ENCODE measurements around the gene ADGRG1.

The ADGRG1 gene

DNA sequence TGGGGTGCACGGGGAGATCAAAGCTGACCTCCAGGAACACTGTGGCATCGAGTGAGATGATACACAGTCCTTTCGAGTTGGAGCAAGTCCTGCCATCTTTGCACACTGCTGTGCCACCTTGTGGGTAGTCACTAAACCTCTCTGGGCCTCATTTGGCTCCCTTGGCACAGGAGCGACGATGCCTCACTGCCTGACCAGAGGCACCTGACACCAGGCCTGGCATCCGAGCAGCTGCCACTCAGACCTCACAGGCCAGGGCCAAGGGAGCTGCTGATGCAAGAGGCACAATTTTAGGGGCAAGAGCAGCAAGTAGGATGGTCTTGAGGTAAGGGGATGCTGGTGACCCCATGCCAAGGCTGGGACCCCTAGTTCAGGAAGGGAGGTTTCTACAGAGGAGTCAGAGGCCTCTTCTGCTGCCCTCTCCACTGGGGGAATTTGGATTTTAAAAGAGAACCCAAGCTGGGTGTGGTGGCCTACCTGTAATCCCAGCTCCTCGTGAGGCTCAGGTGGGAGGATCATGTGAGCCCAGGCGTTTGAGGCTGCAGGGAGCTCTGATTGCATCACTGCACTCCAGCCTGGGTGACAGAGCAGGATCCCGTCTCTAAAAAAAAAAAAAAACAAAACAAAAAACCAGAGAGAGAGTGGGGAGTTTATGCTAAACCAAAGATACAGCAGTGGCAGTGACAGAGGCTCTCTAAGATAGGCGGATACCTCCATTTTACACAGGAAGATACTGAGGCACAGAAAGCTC lies 6.7 kb upstream of the ADGRG1 start:
- DNase-seq = no peak

DNA sequence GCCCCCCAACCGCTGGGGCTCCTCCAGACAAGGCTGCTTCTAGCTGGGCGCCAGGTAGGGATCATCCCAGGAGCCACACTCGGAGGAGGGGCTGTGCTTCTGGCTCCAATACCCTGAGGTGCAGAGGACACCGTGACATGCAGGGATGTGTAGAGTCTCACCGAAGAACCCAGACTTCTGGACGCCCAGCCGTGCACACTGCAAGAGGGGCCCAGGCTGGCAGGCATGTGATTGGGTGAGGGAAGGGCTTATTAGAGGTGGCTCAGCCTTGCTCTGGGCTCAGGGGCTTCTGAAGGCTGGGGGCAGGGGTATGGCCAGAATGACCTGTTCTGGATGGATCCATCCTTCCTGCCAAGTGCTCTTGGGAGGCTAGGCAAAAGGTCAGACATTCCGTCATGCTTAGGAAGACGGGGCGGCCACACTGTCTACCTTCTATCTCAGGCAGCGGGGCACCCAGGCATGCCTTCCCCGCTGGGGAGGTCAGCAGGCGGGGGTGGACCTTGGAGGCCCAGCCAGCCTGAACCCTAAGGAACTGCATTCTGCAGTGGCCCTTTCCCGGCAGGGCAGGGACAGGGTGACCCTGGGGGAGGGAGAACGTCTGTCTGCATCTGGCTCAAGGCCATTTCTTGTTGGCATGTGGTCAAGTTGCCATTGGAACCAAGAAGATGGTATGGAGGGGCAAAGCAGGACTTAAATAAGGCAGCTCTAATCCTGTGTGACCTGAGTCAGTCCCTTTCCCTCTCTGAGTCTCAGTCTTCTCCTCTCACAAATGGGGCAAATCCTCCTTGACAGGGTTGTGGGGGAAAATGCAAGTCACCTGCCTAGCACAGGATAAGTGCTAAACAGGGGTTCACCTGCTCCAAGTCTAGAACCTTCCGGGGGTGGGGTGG lies 5.8 kb upstream of the ADGRG1 start:
- no peak for DNase-seq

DNA sequence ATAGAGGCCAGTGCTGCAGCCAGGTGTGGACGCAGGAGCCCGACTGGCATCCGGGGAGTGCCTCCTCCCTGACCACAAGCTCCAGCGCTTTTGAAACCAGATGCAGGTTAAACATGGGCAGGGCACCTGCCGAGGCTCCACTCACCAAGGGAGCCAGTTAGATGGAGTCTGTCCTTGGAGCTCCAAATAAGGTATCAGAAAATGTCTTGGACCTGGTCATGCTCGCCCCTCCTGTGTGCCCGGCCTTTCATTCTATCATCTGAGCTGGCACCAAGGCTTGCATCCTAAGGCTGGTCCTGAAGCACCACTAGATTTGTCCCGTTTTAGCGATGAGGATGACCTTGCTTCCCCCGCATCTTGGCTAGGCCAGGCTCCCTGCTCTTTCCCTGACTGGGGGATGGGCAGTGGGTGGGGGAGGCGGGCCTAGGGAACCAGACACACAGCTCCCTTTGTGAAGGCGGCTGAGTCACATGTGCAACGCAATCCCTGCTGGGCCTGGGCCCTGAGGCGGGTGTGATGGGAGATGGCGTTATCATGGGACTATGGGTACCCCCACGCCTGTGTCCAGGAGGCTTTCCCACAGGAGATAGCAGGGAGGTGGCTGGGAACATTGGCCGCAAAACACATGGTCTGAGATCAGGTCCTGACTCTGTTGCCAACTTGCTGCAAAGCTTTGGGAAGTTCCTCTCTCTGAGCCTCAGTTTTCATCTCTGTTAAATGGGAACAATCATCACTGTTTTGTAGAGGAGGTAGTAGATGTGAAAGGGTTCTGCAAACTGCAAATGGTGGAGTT lies 5.0 kb upstream of the ADGRG1 start:
- no peak for DNase-seq

DNA sequence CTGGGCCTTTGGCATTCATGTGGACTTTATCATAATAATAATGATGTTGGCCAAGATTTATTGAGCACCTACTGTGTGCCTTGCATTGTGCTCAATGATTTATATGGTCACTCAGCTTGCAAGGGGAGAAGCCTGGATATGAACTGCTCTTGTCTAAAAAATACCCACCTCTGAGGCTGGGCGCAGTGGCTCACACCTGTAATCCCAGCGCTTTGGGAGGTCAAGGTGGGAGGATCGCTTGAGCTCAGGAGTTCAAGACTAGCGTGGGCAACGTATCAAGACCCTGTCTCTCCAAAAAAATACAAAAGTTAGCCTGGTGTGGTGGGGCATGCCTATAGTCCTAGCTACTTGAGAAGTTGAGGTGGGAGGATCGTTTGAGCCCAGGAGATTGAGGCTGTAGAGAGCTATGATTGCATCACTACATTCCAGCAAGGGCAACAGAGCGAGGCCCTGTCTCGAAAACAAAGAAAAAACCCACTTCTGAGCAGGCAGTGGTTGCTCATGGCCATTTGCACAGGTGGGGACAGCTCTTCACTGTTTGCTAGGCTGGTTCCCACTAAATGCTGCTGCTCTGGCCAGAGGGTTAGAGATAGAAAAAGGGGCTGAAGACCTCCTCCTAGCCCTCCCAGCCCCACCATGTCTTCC lies 4.3 kb upstream of the ADGRG1 start:
- no peak for DNase-seq

DNA sequence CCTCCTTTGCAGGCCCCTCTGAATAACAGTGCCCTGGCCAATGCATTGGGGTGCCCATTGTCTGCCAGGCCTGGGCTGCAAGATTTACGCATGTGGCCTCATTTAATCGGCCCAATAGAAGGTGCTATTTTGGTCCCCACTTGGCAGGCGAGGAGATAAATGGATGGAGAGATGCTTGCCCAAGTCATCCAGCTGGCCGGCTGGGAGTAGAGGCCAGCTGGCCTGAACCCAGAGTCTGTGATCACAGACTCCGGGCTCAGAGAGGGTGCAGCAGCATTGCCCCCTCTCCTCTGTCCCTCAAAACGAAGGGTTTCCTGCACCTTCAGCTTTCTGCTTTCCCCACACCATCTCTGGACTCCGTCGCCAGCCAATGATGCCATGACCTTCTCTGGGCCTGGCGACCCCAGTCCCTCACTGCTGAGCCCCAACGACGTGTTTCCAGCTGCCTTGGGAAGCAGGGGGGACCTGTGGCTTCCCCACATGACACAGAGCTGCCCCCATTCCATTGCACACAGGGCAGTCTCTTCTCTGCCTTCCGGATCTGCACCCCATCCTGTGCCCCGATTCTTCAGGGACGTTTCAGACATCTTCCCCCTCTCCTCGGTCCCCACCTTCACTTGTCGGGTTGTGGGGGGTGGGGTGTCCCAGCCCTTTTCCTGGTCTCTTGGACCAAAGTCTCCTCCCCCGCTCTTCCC lies 3.5 kb upstream of the ADGRG1 start:
- DNase-seq = no peak

DNA sequence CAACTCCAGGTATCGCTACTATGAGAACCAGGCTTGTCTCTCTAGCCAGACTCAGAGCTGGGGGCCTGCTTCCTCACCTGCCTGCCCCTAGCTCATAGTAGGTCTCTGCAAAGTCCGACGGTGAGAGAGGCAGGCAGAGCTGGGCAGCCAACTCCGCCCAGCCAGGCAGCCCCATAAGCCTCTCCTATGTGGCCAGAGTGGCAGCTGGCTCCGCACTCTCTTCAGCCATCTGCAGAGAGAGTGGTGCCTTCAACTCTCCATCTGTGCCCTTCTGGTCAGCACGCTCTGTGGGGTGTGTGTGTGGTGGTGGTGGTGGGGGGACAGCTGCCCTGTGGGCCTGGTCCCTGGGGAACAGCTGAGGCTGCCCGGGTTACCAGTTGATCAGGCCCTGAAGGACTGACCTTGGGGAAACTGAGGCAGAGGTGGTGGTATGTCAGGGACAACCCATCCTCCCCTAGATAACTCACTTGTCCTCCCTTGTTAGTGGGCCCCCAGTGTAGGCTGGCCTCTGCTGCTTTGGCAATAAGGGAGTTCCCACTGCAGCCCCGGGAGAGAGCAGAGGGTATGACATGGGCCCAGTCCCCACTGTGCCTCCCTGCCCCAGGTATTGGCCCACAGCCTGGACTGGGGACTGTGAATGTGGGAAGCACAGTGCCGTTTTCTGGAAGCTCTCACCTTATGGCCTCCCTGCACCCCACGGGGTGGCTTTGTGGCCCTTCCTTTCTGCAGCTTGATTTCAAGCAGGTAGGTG lies 1.8 kb upstream of the ADGRG1 start:
- no peak for DNase-seq

DNA sequence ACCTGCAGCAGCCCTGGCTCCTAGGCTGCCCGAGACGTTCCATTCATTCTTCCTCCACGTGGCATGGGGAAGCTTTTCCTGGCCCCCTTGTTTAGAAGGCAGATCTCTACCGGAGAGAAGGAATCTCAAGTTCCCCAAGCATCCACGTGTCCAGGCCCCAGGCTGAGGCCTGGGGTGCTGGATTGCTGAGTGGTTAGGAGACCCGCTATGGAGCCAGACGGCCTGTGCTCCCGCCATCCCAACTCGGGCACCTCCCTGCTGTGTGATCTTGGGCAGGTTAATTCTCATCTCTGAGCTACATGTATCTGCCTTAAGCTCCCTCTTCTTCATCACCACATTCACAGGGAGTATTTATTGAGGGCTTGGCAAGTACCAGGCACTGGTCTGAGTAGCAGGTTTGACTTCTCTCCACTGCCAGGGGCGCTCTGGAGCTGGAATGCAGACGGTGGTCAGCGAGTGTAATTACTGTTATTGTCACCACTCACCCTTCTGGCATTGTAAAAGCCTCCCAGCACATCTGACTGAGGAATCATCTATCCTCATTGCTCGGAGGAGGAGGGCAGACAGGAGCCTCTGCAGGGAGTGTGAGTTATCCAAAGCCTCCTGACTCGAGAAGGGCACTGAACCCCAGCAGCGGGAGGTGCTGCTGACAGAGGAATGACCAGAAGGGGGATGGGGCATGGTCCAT lies 1.1 kb upstream of the ADGRG1 start:
- no peak for DNase-seq

DNA sequence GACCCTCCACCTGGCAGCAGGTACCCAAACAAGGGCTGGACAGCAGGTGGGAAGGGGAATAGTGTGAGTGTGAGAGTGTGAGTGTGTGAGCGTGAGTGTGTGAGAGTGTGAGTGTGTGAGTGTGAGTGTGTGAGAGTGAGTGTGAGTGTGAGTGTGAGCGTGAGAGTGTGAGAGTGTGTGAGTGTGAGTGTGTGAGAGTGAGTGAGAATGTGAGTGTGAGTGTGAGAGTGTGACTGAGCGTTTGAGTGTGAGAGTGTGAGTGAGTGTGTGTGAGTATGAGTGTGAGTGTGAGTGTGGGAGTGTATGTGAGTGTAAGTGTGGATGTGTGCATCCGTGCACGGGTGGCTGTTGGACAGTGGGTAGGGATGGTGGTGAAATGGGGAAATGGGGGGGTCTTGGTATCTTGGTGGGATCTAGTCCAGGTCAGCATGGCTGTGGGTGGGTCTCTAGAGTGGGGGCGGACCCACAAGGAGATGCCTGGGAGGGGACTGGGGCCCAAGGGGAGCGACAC lies 408 bp downstream of the ADGRG1 start:
- no peak for DNase-seq

DNA sequence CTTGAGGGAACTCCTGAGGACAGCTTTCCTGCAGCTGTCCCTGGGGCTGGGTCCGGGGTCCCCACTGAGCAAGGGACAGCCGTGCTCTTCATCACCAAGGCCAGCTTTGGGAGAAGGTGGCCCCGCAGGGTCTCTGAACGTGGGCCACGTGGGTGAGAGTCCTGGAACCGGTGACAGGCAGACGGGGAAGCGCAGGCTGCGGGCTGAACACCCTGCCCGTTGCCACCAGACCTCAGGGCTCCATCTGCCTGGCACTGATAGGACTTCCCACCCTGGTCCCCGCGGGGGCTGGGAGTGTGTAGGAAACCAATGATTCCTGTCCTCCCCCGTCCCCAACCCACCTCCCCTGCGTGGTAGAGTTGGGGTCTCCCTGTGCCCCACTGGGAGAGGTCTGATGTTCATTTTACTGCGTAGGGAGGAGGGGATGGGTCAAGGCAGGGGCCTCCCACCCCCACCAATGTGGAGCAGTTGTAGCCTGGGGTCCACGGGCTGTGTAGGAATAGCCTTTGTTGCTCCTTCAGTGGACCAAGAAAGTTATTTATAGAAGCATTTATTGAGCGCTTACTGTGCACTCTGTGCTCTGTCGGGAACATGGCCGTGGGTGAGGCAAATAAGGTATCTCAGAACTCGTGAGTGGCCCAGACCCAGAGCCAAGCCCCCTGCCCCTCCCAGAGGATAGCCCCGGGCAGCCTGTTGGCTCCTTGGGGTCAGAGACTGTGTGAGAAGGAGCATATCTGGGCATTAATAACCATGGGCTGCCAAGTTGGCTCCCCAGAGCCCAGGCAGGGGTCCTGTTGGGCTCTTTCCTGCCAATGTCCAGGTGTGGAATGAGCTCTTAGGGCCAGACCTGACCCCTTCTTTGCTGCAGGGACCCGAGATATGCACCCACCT lies 1.3 kb downstream of the ADGRG1 start:
- no peak for DNase-seq

DNA sequence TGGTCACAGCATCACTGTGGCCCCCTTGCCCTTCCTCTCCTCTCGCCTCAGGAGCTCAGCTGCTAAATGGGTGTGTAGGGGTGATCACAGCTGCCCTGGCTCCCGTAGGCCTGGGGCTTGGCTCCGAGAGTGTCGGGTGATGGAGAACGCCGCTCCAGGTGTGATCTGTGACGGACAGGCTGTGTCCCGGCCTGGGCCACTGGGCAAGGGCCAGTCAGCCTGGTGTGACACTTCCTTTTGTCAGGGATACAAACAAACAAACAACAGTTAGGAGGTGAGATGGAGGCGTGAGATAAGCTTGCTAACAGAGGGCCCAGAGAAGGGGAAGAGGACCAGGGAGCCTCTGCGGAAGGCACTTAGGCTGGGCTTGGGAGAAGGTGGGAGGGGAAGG lies 2.0 kb downstream of the ADGRG1 start:
- DNase-seq = no peak

DNA sequence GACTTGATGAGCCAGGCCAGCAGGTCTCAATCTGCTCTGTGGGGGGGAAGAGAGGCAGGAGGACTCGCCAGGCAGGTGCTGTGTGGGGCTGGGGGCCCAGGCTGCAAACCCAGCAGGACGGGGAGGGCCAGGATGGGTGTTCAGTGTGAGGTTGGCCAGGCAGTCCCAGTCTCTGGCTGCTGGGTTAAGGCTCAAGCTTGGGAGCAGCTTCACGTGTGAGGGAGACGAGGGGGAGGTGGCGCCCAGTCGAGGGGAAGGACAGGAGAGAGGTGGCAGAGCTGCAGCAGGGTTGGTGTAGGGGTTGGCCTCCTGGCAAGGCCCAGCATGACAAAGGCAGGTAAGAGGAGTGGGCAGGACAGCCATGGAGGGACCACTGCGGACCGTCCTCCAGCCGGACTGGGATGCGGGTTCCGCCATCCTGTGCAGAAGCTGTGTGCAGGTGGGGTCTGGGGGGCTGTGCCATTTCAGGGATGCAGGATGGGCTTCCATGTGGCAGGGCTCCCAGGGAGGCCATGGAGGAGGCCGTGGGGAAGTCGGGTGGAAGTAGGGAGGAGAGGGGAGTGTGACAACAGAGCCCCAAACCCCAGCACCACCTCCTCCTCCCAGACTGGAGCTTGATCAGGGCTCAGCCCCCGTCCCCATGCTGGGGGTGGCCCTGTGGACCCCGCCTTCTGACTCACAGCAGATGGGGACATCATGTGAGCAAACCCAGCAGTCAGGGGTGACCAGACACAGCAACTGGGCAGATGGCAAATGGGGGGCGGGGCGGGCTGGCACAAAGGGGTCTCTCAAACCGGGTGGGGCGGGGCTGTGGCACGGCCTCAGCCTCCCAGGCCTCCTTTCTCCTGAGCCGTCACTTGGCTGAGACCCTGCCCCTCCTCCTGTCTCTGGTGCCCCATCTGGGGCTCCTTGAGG lies 2.8 kb downstream of the ADGRG1 start:
- no peak for DNase-seq

DNA sequence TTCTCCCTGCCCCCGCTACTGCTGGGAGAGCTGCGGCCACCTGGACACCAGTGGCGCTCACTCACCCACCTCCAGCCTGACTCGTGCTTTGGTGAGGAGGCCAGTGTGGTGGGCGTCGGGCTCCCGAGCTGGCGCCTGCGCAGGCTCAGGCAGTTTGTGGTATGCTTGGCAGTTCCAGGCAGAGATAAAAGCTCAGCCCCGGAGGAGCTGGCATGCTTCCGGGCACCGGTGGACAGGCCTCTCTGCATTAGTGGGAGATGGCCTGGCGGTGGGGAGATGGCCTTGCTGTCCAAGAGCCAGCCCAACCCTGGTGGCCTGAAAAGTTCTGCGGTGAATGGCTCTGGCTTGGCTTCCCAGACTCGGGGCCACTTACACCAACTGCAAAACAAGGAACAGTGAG lies 4.1 kb downstream of the ADGRG1 start:
- no peak for DNase-seq

DNA sequence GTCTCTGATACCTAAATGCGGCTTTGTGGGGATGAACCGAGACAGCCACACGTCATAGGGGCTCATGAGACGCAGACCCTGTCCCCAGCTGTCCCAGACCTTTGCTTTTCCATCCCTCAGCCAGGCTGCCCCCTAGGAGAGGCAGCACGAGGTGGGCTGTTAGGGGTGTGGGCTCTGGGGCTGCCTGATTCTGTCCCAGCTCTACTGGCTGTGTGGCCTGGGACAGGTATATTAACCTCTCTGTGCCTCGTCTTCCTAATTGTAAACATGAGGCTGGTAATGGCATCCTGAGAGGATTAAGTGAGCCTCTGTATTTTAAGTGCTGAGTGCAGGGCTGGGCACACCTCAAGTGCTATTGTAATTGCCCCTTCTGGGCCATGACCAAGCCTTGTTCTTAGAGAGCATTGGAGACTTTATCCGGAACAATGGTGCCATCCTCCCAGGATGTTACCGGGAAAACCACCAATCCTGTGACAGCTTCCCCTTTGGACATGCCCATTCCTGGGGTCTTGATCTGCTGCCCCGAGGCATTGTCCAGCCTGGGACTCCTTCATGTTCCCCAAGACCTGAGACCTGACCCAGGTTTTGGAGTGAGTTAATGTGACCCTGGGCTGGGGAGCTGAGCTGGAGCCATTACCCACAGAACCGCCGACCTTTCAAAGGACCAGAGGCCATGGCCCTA lies 5.1 kb downstream of the ADGRG1 start:
- DNase-seq = no peak

DNA sequence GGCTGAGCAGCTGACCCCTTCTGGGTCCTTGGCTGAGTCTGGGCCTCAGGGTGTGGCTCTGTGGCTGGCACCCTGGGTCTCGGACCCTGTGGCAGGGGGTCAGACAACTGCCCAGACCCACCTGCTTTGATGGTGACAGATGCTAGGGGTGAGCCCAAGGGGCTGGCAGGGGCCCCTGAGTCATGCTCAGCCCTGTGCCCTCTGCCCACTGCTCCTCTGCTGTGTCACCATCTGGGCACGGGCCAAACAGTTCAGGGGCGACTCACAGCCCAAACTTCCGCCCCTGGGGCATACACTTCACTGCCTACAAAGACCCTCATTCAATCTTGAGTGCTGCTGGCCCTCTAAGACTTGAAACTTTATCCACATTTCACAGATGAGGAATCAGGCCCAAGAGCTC lies 5.7 kb downstream of the ADGRG1 start:
- no peak for DNase-seq

DNA sequence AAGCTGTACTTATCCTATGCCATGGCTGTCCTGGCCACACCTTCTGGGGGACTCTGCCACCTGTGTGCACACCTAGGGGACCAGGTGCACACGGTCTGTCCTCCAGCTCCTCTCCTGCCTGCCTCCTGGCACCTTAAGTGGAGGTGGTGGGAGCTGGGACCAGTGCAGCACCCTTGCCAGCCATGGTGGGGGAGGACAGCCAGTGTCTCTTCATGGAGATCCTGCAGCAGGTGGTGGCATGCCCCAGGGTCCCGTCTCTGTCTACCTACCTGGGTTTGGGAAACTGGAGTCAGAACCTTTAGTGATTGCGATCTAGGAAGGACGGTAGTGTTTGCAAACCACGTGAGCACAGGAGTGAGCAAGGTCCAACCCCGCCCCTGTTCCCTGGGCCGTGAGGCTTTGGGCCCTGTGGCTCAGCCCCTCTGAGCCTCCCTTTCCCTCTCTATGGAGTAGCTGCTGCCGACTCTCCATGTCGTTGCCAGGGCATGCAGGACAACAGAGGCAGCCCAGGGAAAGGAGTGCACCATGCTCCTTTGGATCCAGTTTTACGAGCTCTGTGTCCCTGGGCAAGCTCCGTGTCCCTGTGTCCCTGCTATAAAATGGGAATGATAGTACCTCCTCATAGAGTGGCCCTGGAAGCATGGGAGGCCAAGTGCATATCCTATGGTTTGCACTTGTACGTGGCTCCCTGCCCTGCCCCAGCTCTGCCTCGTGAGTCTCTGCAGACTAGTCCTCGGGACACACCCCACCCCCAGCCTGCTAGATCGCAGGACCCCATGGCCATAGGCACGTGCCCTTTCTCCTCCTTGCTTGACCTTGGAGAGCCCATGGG lies 7.1 kb downstream of the ADGRG1 start:
- no peak for DNase-seq

DNA sequence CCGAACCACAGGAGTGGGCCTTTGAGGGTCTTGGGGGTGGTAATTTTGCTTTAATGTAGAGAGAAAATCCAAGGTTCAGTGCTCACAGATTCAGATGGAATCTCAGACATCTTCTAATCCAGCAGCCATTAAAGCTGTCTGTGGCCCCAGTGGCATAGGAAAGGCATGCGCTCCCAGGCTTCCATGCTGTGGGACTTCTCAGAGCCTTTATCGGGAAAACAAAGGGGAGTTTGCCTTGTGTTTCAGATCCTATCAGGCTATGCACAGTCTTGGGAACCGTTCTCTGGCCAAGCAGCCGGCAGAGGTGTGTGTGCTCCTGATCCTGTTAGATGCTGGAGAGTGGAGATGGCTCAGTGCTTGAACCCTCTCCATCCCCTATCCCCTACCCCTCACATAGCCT lies 7.8 kb downstream of the ADGRG1 start:
- no peak for DNase-seq

DNA sequence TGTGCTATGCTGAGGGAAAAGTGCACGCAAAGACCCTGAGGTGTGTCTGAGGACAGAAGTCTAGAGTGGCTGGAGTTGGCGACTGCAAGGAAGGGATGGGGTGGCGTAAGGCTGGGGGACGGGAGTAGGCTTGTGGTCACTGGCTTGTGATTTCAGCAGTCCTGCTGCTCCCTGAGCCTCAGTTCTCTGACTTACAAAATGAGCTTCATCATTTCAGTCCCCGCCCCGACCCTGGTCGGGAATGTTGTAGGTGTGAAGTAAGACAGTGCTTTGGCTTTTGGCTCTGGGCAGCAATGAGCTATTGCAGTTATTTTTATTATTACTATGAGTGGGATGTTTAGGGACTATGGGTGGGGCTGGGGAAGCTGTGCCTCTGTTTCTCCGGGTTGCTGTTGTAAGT lies 8.6 kb downstream of the ADGRG1 start:
- no peak for DNase-seq
